Measurements from ENCODE around the gene CSTF3. TPM values are rescaled to one million over a fixed set of nuclear protein-coding genes. Genes with fewer than 3 reads are reported as not detected.

Gene CSTF3
- total RNA-seq, 2 experiments from 2014 or later = 26.5 to 27.3 TPM

Other genes with a start within 250 kb of the CSTF3 start
- gene DEPDC7, start 145.6 kb downstream of the CSTF3 start, total RNA-seq = 1 to 10 TPM; 2.2 to 2.5 TPM
- 1 to 10 TPM; 4.8 to 5.7 TPM for gene TCP11L1, start 121.9 kb downstream of the CSTF3 start, total RNA-seq
- 10 to 100 TPM; 23.9 to 24.0 TPM for gene HIPK3, start 95.9 kb upstream of the CSTF3 start, total RNA-seq
- gene KIAA1549L, start 214.6 kb upstream of the CSTF3 start, total RNA-seq = not detected